ENCODE data around the gene PAX5.

GRCh38 chr9:37031902-37032301 lies 2.2 kb downstream of the PAX5 start:
- TF ChIP-seq USF2 (CRISPR knock-in tag; IDR thresholded peaks at IDR 0.05), result no peak
- TF ChIP-seq ESRRA (CRISPR knock-in tag; IDR thresholded peaks at IDR 0.05; ENCODE audit: borderline replicate concordance), result no peak
- TF ChIP-seq CTCF (IDR thresholded peaks at IDR 0.05), result no peak
- TF ChIP-seq, protein P1, sequence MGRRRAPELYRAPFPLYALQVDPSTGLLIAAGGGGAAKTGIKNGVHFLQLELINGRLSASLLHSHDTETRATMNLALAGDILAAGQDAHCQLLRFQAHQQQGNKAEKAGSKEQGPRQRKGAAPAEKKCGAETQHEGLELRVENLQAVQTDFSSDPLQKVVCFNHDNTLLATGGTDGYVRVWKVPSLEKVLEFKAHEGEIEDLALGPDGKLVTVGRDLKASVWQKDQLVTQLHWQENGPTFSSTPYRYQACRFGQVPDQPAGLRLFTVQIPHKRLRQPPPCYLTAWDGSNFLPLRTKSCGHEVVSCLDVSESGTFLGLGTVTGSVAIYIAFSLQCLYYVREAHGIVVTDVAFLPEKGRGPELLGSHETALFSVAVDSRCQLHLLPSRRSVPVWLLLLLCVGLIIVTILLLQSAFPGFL (CRISPR knock-in tag; IDR thresholded peaks at IDR 0.05; ENCODE audit: borderline replicate concordance), result no peak
- TF ChIP-seq, protein P2, sequence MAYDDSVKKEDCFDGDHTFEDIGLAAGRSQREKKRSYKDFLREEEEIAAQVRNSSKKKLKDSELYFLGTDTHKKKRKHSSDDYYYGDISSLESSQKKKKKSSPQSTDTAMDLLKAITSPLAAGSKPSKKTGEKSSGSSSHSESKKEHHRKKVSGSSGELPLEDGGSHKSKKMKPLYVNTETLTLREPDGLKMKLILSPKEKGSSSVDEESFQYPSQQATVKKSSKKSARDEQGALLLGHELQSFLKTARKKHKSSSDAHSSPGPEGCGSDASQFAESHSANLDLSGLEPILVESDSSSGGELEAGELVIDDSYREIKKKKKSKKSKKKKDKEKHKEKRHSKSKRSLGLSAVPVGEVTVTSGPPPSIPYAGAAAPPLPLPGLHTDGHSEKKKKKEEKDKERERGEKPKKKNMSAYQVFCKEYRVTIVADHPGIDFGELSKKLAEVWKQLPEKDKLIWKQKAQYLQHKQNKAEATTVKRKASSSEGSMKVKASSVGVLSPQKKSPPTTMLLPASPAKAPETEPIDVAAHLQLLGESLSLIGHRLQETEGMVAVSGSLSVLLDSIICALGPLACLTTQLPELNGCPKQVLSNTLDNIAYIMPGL (CRISPR knock-in tag; IDR thresholded peaks at IDR 0.05), result no peak

Measured in WTC11 (cell line).